Skeletal muscle cell (primary cell): ENCODE data around the gene ZNF672.
A peak's percentile ranks its signal among the peaks of the same experiment; 100 is the strongest.
"Not testable (repeated sequence)": the region's sequence is repeated elsewhere in the genome, so short reads cannot be mapped to it uniquely, and the experiment has no call there.

Experiments used
- DNase-seq: peaks from one replicate; pipeline ENCODE4 v3.0.0-alpha.2; 2010; ENCODE audit warnings: low read depth
- H3K4me3 ChIP-seq: 2 replicates; pipeline ENCODE4 v1.5.1; 2011; ENCODE audit warnings: low read depth, mild to moderate bottlenecking, control low read depth, low read length, moderate library complexity

Gene ZNF672

DNA sequence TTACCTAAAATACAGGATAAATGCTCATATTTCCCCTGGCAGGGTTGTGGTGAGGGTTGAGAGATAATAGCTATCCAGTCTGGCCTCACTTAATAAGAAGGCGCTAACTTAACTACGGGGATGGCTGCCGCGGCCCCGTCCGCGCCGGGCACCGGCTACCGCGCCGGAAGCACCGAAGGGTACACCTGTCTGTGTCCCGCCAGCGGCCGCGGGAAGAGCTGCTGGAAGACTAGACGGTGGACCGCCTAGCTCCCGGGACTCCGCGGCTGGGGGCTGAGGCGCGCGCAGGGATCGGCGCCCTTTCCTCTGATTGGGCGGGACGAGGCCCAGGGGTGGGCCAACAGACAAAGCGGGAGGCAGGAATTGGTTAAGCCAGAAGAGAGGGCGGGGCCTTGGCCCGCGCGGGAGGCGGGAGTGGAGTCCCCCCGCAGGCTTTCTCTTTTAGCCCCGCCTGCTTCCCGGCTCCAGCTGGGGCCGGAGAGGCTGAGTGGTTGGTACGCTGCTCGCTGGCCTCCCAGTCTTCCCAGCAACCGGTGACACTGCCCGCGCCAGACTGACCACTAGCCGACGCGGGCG is at the start of gene ZNF672:
ZNF672 (plus strand) TSS at position 444 of the 576 bp plus-strand sequence. CDS start 9,051 bp downstream, outside the sequence.
- peak within 1 kb of the TSS; percentile 85 for H3K4me3 ChIP-seq
- peak; percentile 91 for DNase-seq

GRCh38 chr1:248788327-248788726 is 49.7 kb upstream of the ZNF672 start:
- no peak for DNase-seq
- H3K4me3 ChIP-seq, result no peak overlapping the region

- DNase-seq, H3K4me3 ChIP-seq: not testable (repeated sequence)
Measured at GRCh38 chr1:248789337-248789736, 48.7 kb upstream of the ZNF672 start.

GRCh38 chr1:248790456-248790855 is 47.6 kb upstream of the ZNF672 start:
- no peak overlapping the region for H3K4me3 ChIP-seq
- no peak for DNase-seq

GRCh38 chr1:248791010-248791409 is 47.0 kb upstream of the ZNF672 start:
- DNase-seq, result no peak
- no peak overlapping the region for H3K4me3 ChIP-seq

GRCh38 chr1:248792342-248792741 is 45.7 kb upstream of the ZNF672 start:
- no peak overlapping the region for H3K4me3 ChIP-seq
- DNase-seq, result no peak

DNA sequence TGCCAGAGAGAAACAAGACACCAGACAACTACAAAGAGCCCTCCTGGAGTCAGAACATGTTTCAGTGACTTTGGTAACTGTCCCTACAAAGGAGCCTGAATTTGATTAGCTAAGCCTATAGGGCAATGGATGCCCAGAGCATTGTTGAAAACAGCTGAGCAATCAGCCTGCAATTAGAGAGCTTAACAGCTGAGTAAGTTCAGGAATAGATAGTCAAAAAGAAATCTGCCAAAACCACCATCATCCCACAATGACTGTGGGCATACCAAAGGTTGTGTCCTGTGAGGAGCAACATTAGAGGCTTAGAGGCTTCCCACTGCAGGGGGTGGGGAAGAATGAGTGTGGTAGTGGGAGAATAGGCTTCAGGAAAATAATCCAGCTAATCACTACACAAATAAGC is 44.4 kb upstream of the ZNF672 start:
- H3K4me3 ChIP-seq, result no peak overlapping the region
- DNase-seq, result no peak

- DNase-seq, H3K4me3 ChIP-seq: not testable (repeated sequence)
Measured at GRCh38 chr1:248794663-248795062, 43.4 kb upstream of the ZNF672 start.

GRCh38 chr1:248798791-248799190 is 39.2 kb upstream of the ZNF672 start:
- no peak for DNase-seq
- H3K4me3 ChIP-seq, result no peak overlapping the region

GRCh38 chr1:248800459-248800858 is 37.6 kb upstream of the ZNF672 start:
- no peak for DNase-seq
- no peak overlapping the region for H3K4me3 ChIP-seq

- no peak overlapping the region for H3K4me3 ChIP-seq
Measured at GRCh38 chr1:248802454-248802853, 35.6 kb upstream of the ZNF672 start.

GRCh38 chr1:248803501-248803900 is 34.5 kb upstream of the ZNF672 start:
- not testable (repeated sequence) for DNase-seq, H3K4me3 ChIP-seq

More at GRCh38 chr1:248802454-248802853, 35.6 kb upstream of the ZNF672 start:
- no peak for DNase-seq

GRCh38 chr1:248804771-248805681 is 33.0 kb upstream of the ZNF672 start:
- DNase-seq, result no peak
- no peak overlapping the region for H3K4me3 ChIP-seq

GRCh38 chr1:248805876-248806275 is 32.1 kb upstream of the ZNF672 start:
- DNase-seq, result no peak
- H3K4me3 ChIP-seq, result no peak overlapping the region

GRCh38 chr1:248807067-248807737 is 30.8 kb upstream of the ZNF672 start:
- H3K4me3 ChIP-seq, result no peak overlapping the region
- no peak for DNase-seq

- no peak for DNase-seq
Measured at GRCh38 chr1:248808876-248809275, 29.1 kb upstream of the ZNF672 start.

DNA sequence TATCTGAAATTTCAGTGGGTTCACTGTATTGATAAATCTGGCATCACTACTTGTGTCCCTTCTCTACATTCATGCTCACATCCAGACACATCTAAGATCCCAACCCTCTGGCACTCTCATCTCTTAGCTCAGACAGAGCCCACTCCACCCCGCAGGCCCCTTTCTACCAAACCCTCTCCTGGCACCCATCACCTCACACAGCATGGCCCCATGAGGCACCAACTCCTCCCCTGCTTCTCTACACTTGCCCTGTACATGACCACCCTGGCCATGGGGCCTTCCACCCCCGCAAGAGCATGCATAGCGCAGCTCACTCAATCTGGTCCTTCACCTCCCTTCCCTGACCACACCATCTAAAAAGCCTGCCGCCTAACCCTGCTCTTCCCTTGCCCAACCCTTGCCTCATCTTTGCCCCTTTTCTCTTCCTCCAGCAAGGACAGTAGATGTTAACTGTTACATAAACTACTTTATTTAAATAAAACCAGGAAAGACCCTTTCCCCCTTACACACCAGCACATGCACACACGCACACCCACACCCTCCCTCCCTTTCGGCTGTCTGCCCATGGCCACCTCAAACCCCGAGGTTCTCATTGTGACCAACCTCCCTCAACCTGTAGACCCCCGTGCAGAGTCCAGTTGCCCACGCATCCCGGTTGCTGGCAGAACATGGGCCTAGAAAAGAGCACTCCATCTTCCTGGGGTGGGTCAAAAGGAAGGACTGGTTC is 27.9 kb upstream of the ZNF672 start:
- no peak overlapping the region for H3K4me3 ChIP-seq
- no peak for DNase-seq

More at GRCh38 chr1:248808876-248809275, 29.1 kb upstream of the ZNF672 start:
- H3K4me3 ChIP-seq, result no peak overlapping the region

DNA sequence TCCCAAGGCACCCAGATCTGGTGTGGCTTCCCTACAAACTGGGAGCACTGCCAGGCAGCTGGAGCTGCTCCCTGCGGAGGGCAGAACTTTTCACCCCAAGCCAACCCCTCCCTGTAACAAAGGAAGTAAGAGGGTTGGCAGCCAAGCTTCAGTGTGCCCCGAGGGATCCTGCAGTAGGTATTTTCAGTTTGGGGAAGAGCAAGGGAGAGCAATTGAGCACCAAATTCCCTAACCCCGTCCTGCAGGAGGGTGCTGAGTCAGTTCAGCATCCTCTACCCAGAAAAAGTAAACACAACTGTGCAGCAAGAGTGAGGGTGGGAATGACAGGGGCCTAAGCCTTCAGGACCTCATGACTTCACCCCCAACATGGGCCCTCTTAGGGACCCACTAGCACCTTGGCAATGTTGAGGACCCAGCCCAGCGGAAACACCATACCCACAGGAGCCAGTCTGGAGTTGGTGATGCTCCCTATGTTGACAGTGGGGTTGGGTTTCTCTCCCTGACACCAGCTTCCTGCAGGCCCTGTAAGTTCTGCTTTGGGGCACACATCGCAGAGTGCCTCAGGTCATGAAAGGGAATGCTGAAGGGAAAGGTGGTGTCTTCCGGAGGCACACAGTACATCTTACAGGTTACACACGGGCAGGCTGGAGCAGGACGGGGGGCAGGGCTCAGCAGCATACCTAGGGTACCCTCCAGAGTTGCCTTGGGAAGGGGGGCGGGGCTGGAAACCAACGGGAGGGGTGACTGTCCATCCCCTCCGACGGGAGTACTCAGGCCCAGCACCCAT is 27.1 kb upstream of the ZNF672 start:
- no peak overlapping the region for H3K4me3 ChIP-seq
- no peak for DNase-seq
